ENCODE data around the gene CDYL. TPM values are rescaled to one million over a fixed set of nuclear protein-coding genes. Genes with fewer than 3 reads are reported as not detected.

The CDYL gene
- total RNA-seq, 1 experiment from 2014 or later = 4.2 TPM

DNA sequence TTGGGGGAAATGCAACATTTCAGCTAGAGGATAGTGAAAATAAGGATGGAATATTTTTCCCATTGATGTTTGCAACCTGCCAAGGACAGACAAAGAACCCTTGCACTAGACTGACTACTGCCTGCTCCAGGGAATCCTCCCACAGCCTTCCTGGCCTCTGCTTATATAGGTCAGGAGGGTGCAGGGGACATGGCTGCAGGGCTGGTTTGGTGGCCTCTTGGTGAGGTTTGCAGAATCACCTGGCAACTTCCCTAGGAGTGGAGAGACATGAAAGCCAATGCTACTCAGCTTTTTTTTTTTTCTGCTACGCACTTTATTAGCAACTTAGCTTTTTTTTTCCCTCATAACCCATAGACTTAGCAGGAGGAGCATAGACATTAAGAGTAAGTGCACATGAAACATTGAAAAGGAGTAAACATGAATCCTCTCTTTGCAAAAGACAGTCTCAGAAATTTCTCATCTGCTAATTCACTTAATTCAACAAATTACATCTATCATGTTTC, 39.8 kb upstream of the CDYL start:
- Histone ChIP-seq H3K9me3 (ENCODE audit: low read length) (no peaks in the 10 kb centered on the region), H3K9me2 (replicated peaks; ENCODE audit: insufficient read depth, low read length) (no peaks in the 10 kb centered on the region), H3K9ac (ENCODE audit: low read length) (no peak overlapping the region), H3K4me1 (ENCODE audit: low read length) (no peaks in the 10 kb centered on the region), H3K79me2 (ENCODE audit: low read length) (no peaks in the 10 kb centered on the region), H3K36me3 (ENCODE audit: insufficient read depth, low read length) (no peaks in the 10 kb centered on the region), H4K20me1 (ENCODE audit: insufficient read depth, low read depth, low read length) (no peaks in the 10 kb centered on the region), H3K4me3 (ENCODE audit: low read length) (no peak overlapping the region), H3K4me2 (ENCODE audit: low read depth, low read length, poor library complexity, severe bottlenecking) (no peak overlapping the region), H2AFZ (ENCODE audit: low read length) (no peak overlapping the region), H3K27me3 (ENCODE audit: low read length) (no peaks in the 10 kb centered on the region), H3K27ac (ENCODE audit: low read length) (no peak overlapping the region)
- DNase-seq = no peak

DNA sequence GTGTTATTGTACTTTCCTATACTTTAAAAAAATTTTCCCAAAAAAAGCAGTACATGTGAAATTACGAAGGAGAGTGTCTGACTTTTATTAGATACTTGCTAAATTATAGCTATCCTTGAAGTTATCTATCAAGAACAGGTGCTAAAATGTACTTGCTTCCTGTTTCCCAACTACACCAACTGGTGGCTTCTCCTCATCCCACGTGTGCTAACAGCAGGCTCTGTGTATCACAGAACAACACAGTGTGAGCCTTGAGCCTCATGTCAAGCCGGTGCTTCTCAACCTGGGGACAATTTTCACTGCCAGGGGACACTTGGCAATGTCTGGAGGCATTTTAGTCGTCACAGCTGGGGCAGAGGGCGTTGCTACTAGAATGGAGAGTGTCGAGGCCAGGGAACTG, 36.2 kb upstream of the CDYL start:
- DNase-seq = no peak
- Histone ChIP-seq H3K79me2 (ENCODE audit: low read length) (no peaks in the 10 kb centered on the region), H3K4me3 (ENCODE audit: low read length) (no peak overlapping the region), H3K9me2 (replicated peaks; ENCODE audit: insufficient read depth, low read length) (no peaks in the 10 kb centered on the region), H3K4me1 (ENCODE audit: low read length) (no peaks in the 10 kb centered on the region), H3K27me3 (ENCODE audit: low read length) (no peaks in the 10 kb centered on the region), H3K9ac (ENCODE audit: low read length) (no peak overlapping the region), H3K9me3 (ENCODE audit: low read length) (no peaks in the 10 kb centered on the region), H2AFZ (ENCODE audit: low read length) (no peak overlapping the region), H3K36me3 (ENCODE audit: insufficient read depth, low read length) (no peaks in the 10 kb centered on the region), H4K20me1 (ENCODE audit: insufficient read depth, low read depth, low read length) (no peaks in the 10 kb centered on the region), H3K4me2 (ENCODE audit: low read depth, low read length, poor library complexity, severe bottlenecking) (no peak overlapping the region), H3K27ac (ENCODE audit: low read length) (no peak overlapping the region)

DNA sequence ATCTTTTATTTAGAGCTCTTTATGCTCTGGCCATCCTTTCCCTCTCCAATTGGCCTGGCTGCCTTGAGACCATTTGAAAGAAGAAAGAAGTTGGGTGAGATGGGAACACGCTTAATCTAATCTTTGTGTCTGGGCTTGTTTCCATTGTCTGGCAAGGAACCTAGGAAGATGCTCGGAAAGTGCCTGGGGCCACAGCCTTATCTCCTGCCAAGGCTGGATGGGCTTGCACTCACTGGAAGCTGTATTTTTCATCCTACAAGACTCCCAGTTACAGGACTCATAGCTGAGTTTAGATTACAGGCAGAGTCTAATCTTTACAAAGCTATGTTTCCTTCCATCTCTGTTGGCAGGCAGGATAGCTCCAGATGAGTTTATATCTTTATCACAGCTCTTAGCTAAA, 33.1 kb upstream of the CDYL start:
- no peaks in the 10 kb centered on the region for H3K27me3 ChIP-seq (ENCODE audit: low read length)
- DNase-seq = no peak
- no peak overlapping the region for H3K9ac ChIP-seq (ENCODE audit: low read length)
- no peak overlapping the region for H2AFZ ChIP-seq (ENCODE audit: low read length)
- no peaks in the 10 kb centered on the region for H3K4me1 ChIP-seq (ENCODE audit: low read length)
- no peaks in the 10 kb centered on the region for H3K9me3 ChIP-seq (ENCODE audit: low read length)
- no peak overlapping the region for H3K27ac ChIP-seq (ENCODE audit: low read length)
- H3K4me3 ChIP-seq (ENCODE audit: low read length) = no peak overlapping the region
- no peaks in the 10 kb centered on the region for H3K79me2 ChIP-seq (ENCODE audit: low read length)
- H4K20me1 ChIP-seq (ENCODE audit: insufficient read depth, low read depth, low read length) = no peaks in the 10 kb centered on the region
- no peak overlapping the region for H3K4me2 ChIP-seq (ENCODE audit: low read depth, low read length, poor library complexity, severe bottlenecking)
- H3K9me2 ChIP-seq (replicated peaks; ENCODE audit: insufficient read depth, low read length) = no peaks in the 10 kb centered on the region
- no peaks in the 10 kb centered on the region for H3K36me3 ChIP-seq (ENCODE audit: insufficient read depth, low read length)

DNA sequence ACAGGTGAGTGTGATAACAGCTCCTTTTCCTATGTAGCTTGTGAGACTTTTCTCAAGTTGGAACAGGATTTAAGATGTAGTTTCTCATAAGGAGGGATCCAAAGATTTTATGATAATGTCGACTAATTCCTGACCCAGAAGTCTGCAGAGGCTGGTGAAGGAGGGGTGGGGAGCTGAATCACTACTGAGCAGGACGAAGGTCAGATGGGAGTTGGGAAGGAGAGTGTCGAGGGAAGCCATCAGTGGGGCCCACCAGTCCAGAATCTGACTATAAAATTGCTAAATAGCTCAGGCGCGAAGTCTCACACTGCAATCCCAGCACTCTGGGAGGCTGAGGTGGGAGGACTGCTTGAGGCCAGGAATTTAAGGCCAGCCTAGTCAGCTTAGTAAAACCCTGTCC, 32.3 kb upstream of the CDYL start:
- no peaks in the 10 kb centered on the region for H3K9me2 ChIP-seq (replicated peaks; ENCODE audit: insufficient read depth, low read length)
- no peak for DNase-seq
- no peak overlapping the region for H3K9ac ChIP-seq (ENCODE audit: low read length)
- no peak overlapping the region for H3K4me2 ChIP-seq (ENCODE audit: low read depth, low read length, poor library complexity, severe bottlenecking)
- H3K27me3 ChIP-seq (ENCODE audit: low read length) = no peaks in the 10 kb centered on the region
- no peak overlapping the region for H3K27ac ChIP-seq (ENCODE audit: low read length)
- H3K36me3 ChIP-seq (ENCODE audit: insufficient read depth, low read length) = no peaks in the 10 kb centered on the region
- no peaks in the 10 kb centered on the region for H3K79me2 ChIP-seq (ENCODE audit: low read length)
- H2AFZ ChIP-seq (ENCODE audit: low read length) = no peak overlapping the region
- no peaks in the 10 kb centered on the region for H4K20me1 ChIP-seq (ENCODE audit: insufficient read depth, low read depth, low read length)
- no peak overlapping the region for H3K4me3 ChIP-seq (ENCODE audit: low read length)
- no peaks in the 10 kb centered on the region for H3K9me3 ChIP-seq (ENCODE audit: low read length)
- H3K4me1 ChIP-seq (ENCODE audit: low read length) = no peaks in the 10 kb centered on the region

DNA sequence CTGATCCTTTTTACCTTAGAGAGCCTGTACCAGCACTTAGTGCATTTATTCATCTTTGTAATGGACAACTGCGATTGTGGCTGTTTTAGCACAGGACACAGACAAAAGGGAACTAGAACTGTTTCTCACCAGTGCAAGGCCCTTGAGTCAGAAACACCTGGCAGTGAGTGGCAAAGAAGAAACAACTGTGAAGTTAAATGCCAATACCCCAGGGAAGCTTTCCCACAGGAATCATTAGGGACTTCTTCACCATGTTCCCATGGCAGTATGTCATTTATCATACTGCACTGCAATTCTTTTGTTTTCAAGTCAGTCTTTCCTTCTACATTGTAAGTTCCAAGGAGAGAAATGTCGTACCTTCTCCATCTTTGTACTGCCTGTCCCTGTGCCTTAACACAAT, 28.6 kb upstream of the CDYL start:
- Histone ChIP-seq H3K27ac (ENCODE audit: low read length) (no peak overlapping the region), H3K9me2 (replicated peaks; ENCODE audit: insufficient read depth, low read length) (no peaks in the 10 kb centered on the region), H3K9me3 (ENCODE audit: low read length) (no peaks in the 10 kb centered on the region), H3K27me3 (ENCODE audit: low read length) (no peaks in the 10 kb centered on the region), H3K36me3 (ENCODE audit: insufficient read depth, low read length) (no peaks in the 10 kb centered on the region), H3K79me2 (ENCODE audit: low read length) (no peaks in the 10 kb centered on the region), H3K9ac (ENCODE audit: low read length) (no peak overlapping the region), H3K4me3 (ENCODE audit: low read length) (no peak overlapping the region), H3K4me1 (ENCODE audit: low read length) (no peaks in the 10 kb centered on the region), H4K20me1 (ENCODE audit: insufficient read depth, low read depth, low read length) (no peaks in the 10 kb centered on the region), H2AFZ (ENCODE audit: low read length) (no peak overlapping the region), H3K4me2 (ENCODE audit: low read depth, low read length, poor library complexity, severe bottlenecking) (no peak overlapping the region)
- no peak for DNase-seq

DNA sequence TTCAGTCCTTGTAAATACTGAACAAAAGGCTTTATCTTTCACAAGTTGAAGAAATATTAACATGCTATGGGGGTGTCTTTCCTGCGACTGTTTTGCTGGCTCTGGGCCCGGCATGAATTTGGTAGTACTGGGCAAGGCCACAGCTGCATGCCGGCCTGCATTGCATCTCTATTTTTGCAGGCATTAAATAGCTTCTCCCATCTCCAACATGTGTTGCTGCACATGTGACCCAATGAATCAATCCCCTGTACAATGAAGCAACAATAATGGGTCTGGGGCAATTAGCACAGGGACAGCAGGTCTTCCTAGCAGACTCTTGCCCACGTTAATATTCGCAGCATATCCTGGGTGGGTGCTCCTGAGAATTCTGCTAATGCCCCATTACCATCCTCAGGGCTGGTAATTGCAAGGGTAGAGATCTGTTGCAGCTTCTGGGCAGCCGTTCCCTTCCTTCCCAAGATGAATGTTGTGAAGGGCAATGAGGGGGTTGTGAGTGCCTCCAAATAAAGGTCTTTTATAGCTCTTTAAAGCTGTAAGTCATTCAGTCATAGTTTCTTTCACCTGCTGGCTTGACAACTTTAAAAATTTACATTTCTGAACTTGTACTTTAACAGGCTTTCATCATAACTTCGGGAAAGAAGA, 24.3 kb upstream of the CDYL start:
- DNase-seq = no peak
- no peaks in the 10 kb centered on the region for H3K9me2 ChIP-seq (replicated peaks; ENCODE audit: insufficient read depth, low read length)
- H3K27me3 ChIP-seq (ENCODE audit: low read length) = no peaks in the 10 kb centered on the region
- H3K79me2 ChIP-seq (ENCODE audit: low read length) = no peaks in the 10 kb centered on the region
- H3K4me3 ChIP-seq (ENCODE audit: low read length) = no peak overlapping the region
- no peaks in the 10 kb centered on the region for H3K4me1 ChIP-seq (ENCODE audit: low read length)
- no peak overlapping the region for H3K4me2 ChIP-seq (ENCODE audit: low read depth, low read length, poor library complexity, severe bottlenecking)
- H4K20me1 ChIP-seq (ENCODE audit: insufficient read depth, low read depth, low read length) = no peaks in the 10 kb centered on the region
- no peak overlapping the region for H2AFZ ChIP-seq (ENCODE audit: low read length)
- H3K9me3 ChIP-seq (ENCODE audit: low read length) = no peaks in the 10 kb centered on the region
- no peak overlapping the region for H3K9ac ChIP-seq (ENCODE audit: low read length)
- H3K27ac ChIP-seq (ENCODE audit: low read length) = no peak overlapping the region
- no peaks in the 10 kb centered on the region for H3K36me3 ChIP-seq (ENCODE audit: insufficient read depth, low read length)

DNA sequence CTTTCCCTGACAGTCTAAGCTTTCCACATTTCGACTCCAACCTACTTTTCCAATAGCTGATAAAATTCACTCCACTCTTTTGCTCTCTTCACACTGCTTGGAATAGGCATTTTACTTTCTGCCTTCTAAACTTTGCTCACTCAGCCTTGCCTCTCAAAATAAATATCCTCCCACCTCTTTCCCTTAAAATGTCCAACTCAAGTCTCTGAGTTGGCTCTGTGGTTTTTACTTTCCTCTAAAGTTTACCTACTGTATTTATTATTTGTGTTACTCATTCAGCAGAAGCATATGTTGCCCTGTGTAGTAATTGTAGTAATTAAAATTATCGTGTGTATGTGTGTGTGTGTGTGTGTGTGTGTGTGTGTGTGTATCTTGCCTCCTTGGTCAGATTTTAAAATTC, 20.0 kb upstream of the CDYL start:
- Histone ChIP-seq H3K79me2 (ENCODE audit: low read length) (no peaks in the 10 kb centered on the region), H3K4me2 (ENCODE audit: low read depth, low read length, poor library complexity, severe bottlenecking) (no peak overlapping the region), H3K27me3 (ENCODE audit: low read length) (no peaks in the 10 kb centered on the region), H3K4me3 (ENCODE audit: low read length) (no peak overlapping the region), H4K20me1 (ENCODE audit: insufficient read depth, low read depth, low read length) (no peaks in the 10 kb centered on the region), H3K9me3 (ENCODE audit: low read length) (no peaks in the 10 kb centered on the region), H3K36me3 (ENCODE audit: insufficient read depth, low read length) (no peaks in the 10 kb centered on the region), H3K9ac (ENCODE audit: low read length) (no peak overlapping the region), H3K27ac (ENCODE audit: low read length) (no peak overlapping the region), H3K4me1 (ENCODE audit: low read length) (no peaks in the 10 kb centered on the region), H3K9me2 (replicated peaks; ENCODE audit: insufficient read depth, low read length) (no peaks in the 10 kb centered on the region), H2AFZ (ENCODE audit: low read length) (no peak overlapping the region)
- DNase-seq = no peak

DNA sequence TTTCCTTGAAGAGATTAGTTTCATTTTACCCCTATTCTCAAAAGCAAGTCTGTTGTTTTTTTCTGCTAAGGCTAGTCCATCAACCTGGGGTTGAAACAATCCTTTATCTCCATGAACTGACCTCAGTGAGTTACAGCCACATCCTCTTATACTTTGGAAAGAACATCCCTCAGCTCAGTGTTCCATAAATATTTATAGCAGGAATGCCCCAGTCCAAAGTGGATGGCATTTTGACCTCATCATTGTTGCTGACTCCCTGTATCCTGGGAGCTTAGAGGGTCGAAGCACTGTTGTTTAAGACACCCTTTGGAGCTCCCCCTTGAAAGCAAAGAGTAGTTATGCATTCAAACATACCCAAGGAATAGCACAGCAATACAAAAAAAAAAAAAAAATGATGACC, 16.2 kb upstream of the CDYL start:
- H3K27ac ChIP-seq (ENCODE audit: low read length) = no peak overlapping the region
- no peak for DNase-seq
- H2AFZ ChIP-seq (ENCODE audit: low read length) = no peak overlapping the region
- no peaks in the 10 kb centered on the region for H3K27me3 ChIP-seq (ENCODE audit: low read length)
- H3K9ac ChIP-seq (ENCODE audit: low read length) = no peak overlapping the region
- H3K4me1 ChIP-seq (ENCODE audit: low read length) = no peaks in the 10 kb centered on the region
- H3K4me3 ChIP-seq (ENCODE audit: low read length) = no peak overlapping the region
- H3K9me2 ChIP-seq (replicated peaks; ENCODE audit: insufficient read depth, low read length) = no peaks in the 10 kb centered on the region
- H4K20me1 ChIP-seq (ENCODE audit: insufficient read depth, low read depth, low read length) = no peaks in the 10 kb centered on the region
- no peaks in the 10 kb centered on the region for H3K79me2 ChIP-seq (ENCODE audit: low read length)
- H3K4me2 ChIP-seq (ENCODE audit: low read depth, low read length, poor library complexity, severe bottlenecking) = no peak overlapping the region
- H3K36me3 ChIP-seq (ENCODE audit: insufficient read depth, low read length) = no peaks in the 10 kb centered on the region
- peaks cover 10% of the 10 kb centered on the region for H3K9me3 ChIP-seq (ENCODE audit: low read length)
